ENCODE results near the gene STC2.

DNA sequence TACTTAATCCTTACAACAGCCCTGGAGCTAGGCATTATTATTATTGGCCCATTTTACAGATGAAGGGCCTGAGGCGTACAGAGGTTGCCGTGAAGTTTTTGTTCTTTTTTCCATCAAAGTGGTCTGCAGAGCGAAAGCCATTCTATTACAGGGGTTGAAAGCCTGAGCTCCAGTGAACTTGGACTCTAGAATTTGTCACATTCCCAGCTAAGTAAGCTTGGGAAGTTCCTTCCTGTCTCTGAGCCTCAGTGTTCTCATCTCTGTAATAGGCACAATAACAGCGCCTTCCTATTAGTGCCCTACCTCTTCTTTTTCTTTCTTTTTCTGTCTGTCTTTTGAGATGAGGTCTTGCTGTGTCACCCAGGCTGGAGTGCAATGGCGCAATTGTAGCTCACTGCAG lies 49.0 kb downstream of the STC2 start:
- no peak for TF ChIP-seq EZH2 (IDR thresholded peaks at IDR 0.05; ENCODE audit: insufficient read depth, poor library complexity, severe bottlenecking)
- no peak for TF ChIP-seq EZH2phosphoT487 (IDR thresholded peaks at IDR 0.05; ENCODE audit: insufficient read depth, low read depth)
